Hepatocyte (in vitro differentiated cells): Measurements from ENCODE around the gene BCAS3. TPM values are rescaled to one million over a fixed set of nuclear protein-coding genes. Genes with fewer than 3 reads are reported as not detected.

ENCODE experiments used
- DNase-seq: peaks from one replicate; pipeline ENCODE4 v3.0.0-alpha.2; 2016; ENCODE audit warnings: low spot score
- H2AFZ ChIP-seq: fragments of 200-600 bp; sonication (generic); 2 replicates; pipeline ENCODE4 v1.6.0; 2016; ENCODE audit warnings: antibody characterized with exemption, mild to moderate bottlenecking
- H3K27ac ChIP-seq: fragments of 200-600 bp; sonication (generic); 2 replicates; pipeline ENCODE4 v1.5.1; 2016; ENCODE audit warnings: mild to moderate bottlenecking
- H3K27me3 ChIP-seq: fragments of 200-600 bp; sonication (generic); 2 replicates; pipeline ENCODE4 v1.6.1; 2016
- H3K36me3 ChIP-seq: fragments of 200-600 bp; sonication (generic); replicated peaks from 2 replicates; pipeline ENCODE4 v1.5.1; 2016; ENCODE audit warnings: low read depth; ENCODE audit not compliant: insufficient read depth
- H3K4me1 ChIP-seq: fragments of 200-600 bp; sonication (generic); 2 replicates; pipeline ENCODE4 v1.5.1; 2016; ENCODE audit warnings: mild to moderate bottlenecking, moderate library complexity; ENCODE audit not compliant: insufficient read depth
- H3K4me2 ChIP-seq: fragments of 200-600 bp; sonication (generic); 2 replicates; pipeline ENCODE4 v1.6.0; 2016
- H3K4me3 ChIP-seq: fragments of 200-600 bp; sonication (generic); 2 replicates; pipeline ENCODE4 v1.5.1; 2016; ENCODE audit warnings: mild to moderate bottlenecking
- H3K79me2 ChIP-seq: fragments of 200-600 bp; sonication (generic); 2 replicates; pipeline ENCODE4 v1.6.0; 2017; ENCODE audit warnings: mild to moderate bottlenecking
- H3K9me2 ChIP-seq: fragments of 200-600 bp; sonication (generic); replicated peaks from 2 replicates; pipeline ENCODE4 v1.6.0; 2017; ENCODE audit warnings: mild to moderate bottlenecking; ENCODE audit not compliant: insufficient read depth
- H3K9me3 ChIP-seq: fragments of 200-600 bp; sonication (generic); 2 replicates; pipeline ENCODE4 v1.5.1; 2016; ENCODE audit warnings: low read depth, mild to moderate bottlenecking
- H4K20me1 ChIP-seq: fragments of 200-600 bp; sonication (generic); 2 replicates; pipeline ENCODE4 v1.6.0; 2016; ENCODE audit warnings: mild to moderate bottlenecking; ENCODE audit not compliant: insufficient read depth, poor library complexity, severe bottlenecking
- CTCF ChIP-seq: fragments of 200-600 bp; sonication (generic); IDR thresholded peaks from 2 replicates; pipeline ENCODE4 v1.5.1; 2016; ENCODE audit warnings: antibody characterized with exemption, mild to moderate bottlenecking; ENCODE audit not compliant: poor library complexity
- EZH2 ChIP-seq: fragments of 200-600 bp; sonication (generic); IDR thresholded peaks from 2 replicates; pipeline ENCODE4 v1.6.1; 2016; ENCODE audit warnings: antibody characterized with exemption, mild to moderate bottlenecking, borderline replicate concordance
- EZH2phosphoT487 ChIP-seq: fragments of 200-600 bp; sonication (generic); IDR thresholded peaks from one replicate; pipeline ENCODE4 v1.6.1; 2018; ENCODE audit warnings: antibody characterized with exemption, mild to moderate bottlenecking, low read depth, moderate library complexity; ENCODE audit not compliant: unreplicated experiment, severe bottlenecking
- WGBS: methylation state at CpG from one replicate; pipeline ENCODE4 v1.1.6; 2016; ENCODE audit warnings: low lambda C conversion rate; ENCODE audit errors: missing lambda C conversion rate; 5-methylcytosine and 5-hydroxymethylcytosine counted together
- polyA plus RNA-seq: library from polyadenylated mRNA; unstranded; fragments of >200 nt; fragmentation: Nextera tagmentation; extraction: Ambion mirVana; gene quantifications from 2 replicates; pipeline ENCODE4 v1.2.1, GENCODE V29; 2016
- total RNA-seq: library from RNA; depleted of rRNA; stranded (reverse); fragments of >200 nt; gene quantifications from 2 replicates; pipeline ENCODE4 v1.2.3, GENCODE V29; 2014

BCAS3 gene
- total and polyA plus RNA-seq, 2 experiments from 2014 or later, result 16.5 to 58.8 TPM

GRCh38 chr17:61237275-61237674 lies 559.6 kb downstream of the BCAS3 start:
- H3K9me3 ChIP-seq, result no peaks in the 10 kb centered on the region
- H3K9me2 ChIP-seq, result no peaks in the 10 kb centered on the region

GRCh38 chr17:61238455-61238933 lies 560.8 kb downstream of the BCAS3 start:
- no peak overlapping the region for H3K4me3 ChIP-seq
- no peaks in the 10 kb centered on the region for H3K27me3 ChIP-seq
- no peak for DNase-seq
- H3K4me1 ChIP-seq, result peaks cover 26% of the 10 kb centered on the region
- 72% methylated on average over 6 of the region's 6 CpGs for WGBS
- no peak for TF ChIP-seq CTCF
- TF ChIP-seq EZH2phosphoT487, result no peak
- no peak for TF ChIP-seq EZH2
- H3K27ac ChIP-seq, result no peak overlapping the region
- no peak overlapping the region for H2AFZ ChIP-seq
- no peak overlapping the region for H3K4me2 ChIP-seq
- H3K79me2 ChIP-seq, result no peaks in the 10 kb centered on the region
- no peaks in the 10 kb centered on the region for H3K9me3 ChIP-seq
- no peaks in the 10 kb centered on the region for H4K20me1 ChIP-seq
- H3K36me3 ChIP-seq, result no peaks in the 10 kb centered on the region
- no peaks in the 10 kb centered on the region for H3K9me2 ChIP-seq

More at GRCh38 chr17:61237275-61237674, 559.6 kb downstream of the BCAS3 start:
- no peaks in the 10 kb centered on the region for H3K79me2 ChIP-seq
- no peak overlapping the region for H2AFZ ChIP-seq
- 99% methylated on average over 7 of the region's 7 CpGs for WGBS
- no peaks in the 10 kb centered on the region for H3K36me3 ChIP-seq
- no peak overlapping the region for H3K4me3 ChIP-seq
- no peak overlapping the region for H3K27ac ChIP-seq
- H3K27me3 ChIP-seq, result no peaks in the 10 kb centered on the region
- no peaks in the 10 kb centered on the region for H4K20me1 ChIP-seq
- TF ChIP-seq EZH2phosphoT487, result no peak
- no peak for TF ChIP-seq CTCF
- TF ChIP-seq EZH2, result no peak
- peaks cover 37% of the 10 kb centered on the region for H3K4me1 ChIP-seq
- DNase-seq, result no peak
- H3K4me2 ChIP-seq, result no peak overlapping the region

- Histone ChIP-seq H3K9me2 (no peaks in the 10 kb centered on the region), H3K27me3 (no peaks in the 10 kb centered on the region), H3K36me3 (no peaks in the 10 kb centered on the region), H2AFZ (no peak overlapping the region), H3K9me3 (no peaks in the 10 kb centered on the region), H3K4me3 (no peak overlapping the region), H4K20me1 (no peaks in the 10 kb centered on the region), H3K27ac (no peak overlapping the region), H3K79me2 (no peaks in the 10 kb centered on the region), H3K4me2 (no peak overlapping the region), H3K4me1 (peaks cover 17% of the 10 kb centered on the region)
- 54% methylated on average over 2 of the region's 2 CpGs for WGBS
- DNase-seq, result no peak
- no peak for TF ChIP-seq CTCF
- TF ChIP-seq EZH2, result no peak
- no peak for TF ChIP-seq EZH2phosphoT487
Observed at GRCh38 chr17:61239327-61239726, 561.7 kb downstream of the BCAS3 start.

- no peak for DNase-seq
Observed at GRCh38 chr17:61239953-61240352, 562.3 kb downstream of the BCAS3 start.

More at GRCh38 chr17:61239953-61240352, 562.3 kb downstream of the BCAS3 start:
- Histone ChIP-seq H3K9me2 (no peaks in the 10 kb centered on the region), H3K27me3 (no peaks in the 10 kb centered on the region), H3K79me2 (no peaks in the 10 kb centered on the region), H3K36me3 (no peaks in the 10 kb centered on the region), H3K4me1 (peaks cover 13% of the 10 kb centered on the region), H3K4me2 (no peak overlapping the region), H4K20me1 (no peaks in the 10 kb centered on the region), H3K27ac (no peak overlapping the region), H3K4me3 (no peak overlapping the region), H2AFZ (no peak overlapping the region), H3K9me3 (no peaks in the 10 kb centered on the region)
- 100% methylated on average over 1 of the region's 1 CpG for WGBS
- TF ChIP-seq EZH2, result no peak
- no peak for TF ChIP-seq EZH2phosphoT487
- TF ChIP-seq CTCF, result no peak
